GM12873 (cell line): ENCODE data around the gene MAP7.

Source experiments
- CTCF ChIP-seq: IDR thresholded peaks from 2 replicates; pipeline ENCODE4 v1.5.1; 2012; ENCODE audit warnings: low read depth, mild to moderate bottlenecking, moderate library complexity, low read length, control low read depth; ENCODE audit not compliant: insufficient read depth; ENCODE audit errors: missing control alignments

MAP7 gene

GRCh38 chr6:136535880-136536650, 14.2 kb downstream of the MAP7 start:
- TF ChIP-seq CTCF: no peak

- TF ChIP-seq CTCF: no peak
These were observed 15.0 kb downstream of the MAP7 start for GRCh38 chr6:136535017-136535765.

- TF ChIP-seq CTCF: no peak
These were observed 16.0 kb downstream of the MAP7 start for GRCh38 chr6:136534268-136534667.

DNA sequence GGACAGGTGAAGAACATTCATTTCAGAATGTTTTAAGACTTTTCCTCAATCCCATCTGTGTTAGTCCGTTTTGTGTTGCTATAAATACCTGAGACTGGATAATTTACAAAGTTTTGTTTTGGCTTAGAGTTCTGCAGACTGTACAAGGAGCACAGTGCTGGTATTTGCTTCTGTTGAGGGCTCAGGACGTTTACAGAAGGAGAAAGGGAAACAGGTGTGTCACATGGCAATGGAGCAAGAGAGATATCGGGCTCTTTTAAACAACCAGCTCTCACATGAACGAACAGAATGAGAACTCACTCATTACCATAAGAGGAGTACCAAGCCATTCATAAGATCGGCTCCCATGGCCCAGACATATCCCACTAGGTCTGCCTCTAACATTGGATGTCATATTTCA, 16.7 kb downstream of the MAP7 start:
- TF ChIP-seq CTCF: no peak

DNA sequence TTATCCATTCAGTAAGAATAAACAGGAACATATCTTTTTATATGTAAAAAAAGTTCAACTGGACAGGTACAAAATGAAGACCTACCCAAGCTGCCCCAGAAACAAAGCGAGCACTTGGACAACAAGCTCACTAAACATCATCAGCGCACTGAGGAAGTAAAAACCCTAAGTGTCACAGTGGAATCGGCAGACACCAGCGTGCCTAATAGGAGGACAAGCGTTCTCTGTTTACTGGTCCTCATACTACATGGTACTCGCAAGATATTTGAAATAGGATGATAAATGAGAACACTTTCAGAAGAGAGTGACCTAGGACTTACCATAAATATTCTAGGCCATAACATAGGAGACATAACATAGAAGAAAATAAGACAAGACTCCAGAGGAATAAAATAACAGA, 18.2 kb downstream of the MAP7 start:
- no peak for TF ChIP-seq CTCF

- TF ChIP-seq CTCF: no peak
These were observed 20.5 kb downstream of the MAP7 start for GRCh38 chr6:136529710-136530109.

DNA sequence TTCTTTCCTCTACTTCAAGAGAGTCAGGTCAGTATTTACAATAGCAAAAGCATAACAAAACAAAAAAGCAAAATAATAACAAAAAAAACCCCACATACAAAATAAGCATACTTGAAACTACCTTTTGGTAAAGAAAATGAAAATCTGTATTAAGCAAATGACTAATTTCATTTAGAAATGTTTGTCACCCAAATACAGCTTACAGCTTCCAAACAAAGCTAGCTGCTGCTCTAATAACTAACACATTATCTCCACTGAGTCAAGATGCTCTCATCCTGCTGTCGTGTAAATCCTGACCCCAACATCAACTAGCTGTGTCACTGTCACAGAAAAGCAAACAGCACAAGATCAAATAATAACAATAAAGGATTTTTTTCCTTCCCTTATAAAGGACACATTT, 21.7 kb downstream of the MAP7 start:
- no peak for TF ChIP-seq CTCF
